ENCODE data around the gene XXYLT1. TPM values are rescaled to one million over a fixed set of nuclear protein-coding genes. Genes with fewer than 3 reads are reported as not detected.
A peak's percentile ranks its signal among the peaks of the same experiment; 100 is the strongest.

The XXYLT1 gene
- total RNA-seq, 4 donors from 2014 or later, result 14.1 to 23.7 (median 15.4) TPM

DNA sequence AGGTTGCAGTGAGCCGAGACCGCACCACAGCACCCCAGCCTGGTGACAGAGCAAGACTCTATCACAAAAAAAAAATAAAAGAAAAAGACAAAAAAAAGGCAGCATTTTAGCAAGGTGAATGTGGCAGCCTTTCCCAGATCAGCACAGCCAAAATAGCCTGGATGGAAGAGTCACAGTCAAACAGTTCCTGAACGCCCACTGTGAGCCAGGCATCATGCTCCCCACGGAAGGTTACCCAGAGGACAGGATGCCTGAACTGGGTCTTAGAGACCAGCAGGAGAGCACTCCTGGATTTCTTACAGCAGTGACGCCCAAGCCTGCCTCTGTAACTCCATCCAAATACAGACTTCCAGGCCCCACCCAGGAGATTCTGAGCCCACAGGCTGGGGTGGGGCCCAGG, 4.5 kb downstream of the XXYLT1 start:
- TF ChIP-seq POLR2A (IDR thresholded peaks at IDR 0.05) (no peak), CTCF (IDR thresholded peaks at IDR 0.05) (no peak)
- WGBS, 2 donors, result 72 to 86% methylated on average over 5 of the region's 5 CpGs
- DNase-seq, result no peak
- Histone ChIP-seq H3K9me3 (no peaks in the 10 kb centered on the region), H3K27me3 (no peaks in the 10 kb centered on the region), H3K36me3 (peaks cover 0 to 17% (median 0%) of the 10 kb centered on the region in 3 donors), H3K4me1 (peaks cover 14 to 42% (median 19%) of the 10 kb centered on the region in 3 donors), H3K4me3 (no peak overlapping the region), H3K27ac (no peak overlapping the region)
- intact Hi-C loops (cut with DNase I), result no loop called here

DNA sequence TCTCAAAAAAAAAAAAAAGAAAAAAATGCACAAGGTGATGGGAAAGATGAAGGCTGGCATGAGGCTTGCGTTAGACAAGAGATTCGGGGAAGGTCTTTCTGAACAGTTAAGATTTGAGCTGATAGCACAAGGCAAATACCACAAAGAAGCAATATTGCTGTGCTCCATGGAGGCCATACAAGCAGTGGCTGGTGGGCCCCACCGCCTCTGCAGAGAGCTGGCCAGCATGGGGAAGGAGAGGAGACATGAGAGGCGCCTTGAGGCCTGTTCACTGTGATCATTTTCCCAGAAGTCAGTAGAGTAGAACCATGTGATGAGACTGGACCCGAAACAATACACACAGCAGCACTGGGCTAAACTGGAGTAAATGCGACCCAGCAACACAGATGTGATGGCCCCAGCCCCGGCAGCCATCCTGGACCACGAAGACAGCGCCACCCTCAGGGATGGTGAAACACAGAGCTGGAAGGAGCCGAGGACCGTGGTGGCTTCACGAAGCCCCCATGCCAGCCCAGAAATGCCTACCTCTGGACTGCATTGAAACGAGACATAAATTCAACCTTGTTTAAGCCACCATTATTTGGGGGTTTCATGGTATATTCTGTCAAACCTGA, 5.5 kb downstream of the XXYLT1 start:
- H3K27me3 ChIP-seq, result no peaks in the 10 kb centered on the region
- H3K36me3 ChIP-seq, result peaks cover 0 to 17% (median 0%) of the 10 kb centered on the region in 3 donors
- 91 to 95% methylated on average over 11 of the region's 13 CpGs for WGBS, 2 donors
- no peak overlapping the region for H3K27ac ChIP-seq
- DNase-seq, result no peak
- no peaks in the 10 kb centered on the region for H3K9me3 ChIP-seq
- intact Hi-C loops (cut with DNase I), result no loop called here
- H3K4me1 ChIP-seq, result peaks cover 18 to 48% (median 23%) of the 10 kb centered on the region in 3 donors
- no peak overlapping the region for H3K4me3 ChIP-seq
- TF ChIP-seq CTCF (IDR thresholded peaks at IDR 0.05) (no peak), POLR2A (IDR thresholded peaks at IDR 0.05) (no peak)

- intact Hi-C loops (cut with DNase I), result loop anchor here (5.0 kb wide), 1 partner anchor 582 kb away; no protein-coding TSS in a partner anchor
- H3K36me3 ChIP-seq, result peaks cover 0 to 17% (median 0%) of the 10 kb centered on the region in 3 donors
- H3K27ac ChIP-seq, result peak overlapping the region in 2 of 4 donors; percentile 15 to 49
- 33 to 70% methylated on average over 7 to 8 of the region's 10 CpGs for WGBS, 2 donors
- DNase-seq, result no peak
- no peaks in the 10 kb centered on the region for H3K9me3 ChIP-seq
- H3K4me1 ChIP-seq, result peaks cover 11 to 45% (median 18%) of the 10 kb centered on the region in 3 donors
- no peak overlapping the region for H3K4me3 ChIP-seq
- no peak for TF ChIP-seq POLR2A (IDR thresholded peaks at IDR 0.05)
- no peak for TF ChIP-seq CTCF (IDR thresholded peaks at IDR 0.05)
- H3K27me3 ChIP-seq, result no peaks in the 10 kb centered on the region
Measured at GRCh38 chr3:195263925-195264600, 6.9 kb downstream of the XXYLT1 start.

GRCh38 chr3:195263193-195263924, 7.6 kb downstream of the XXYLT1 start:
- no peaks in the 10 kb centered on the region for H3K27me3 ChIP-seq
- no peaks in the 10 kb centered on the region for H3K9me3 ChIP-seq
- H3K4me3 ChIP-seq, result no peak overlapping the region
- 57 to 62% methylated on average over 6 to 11 of the region's 11 CpGs for WGBS, 2 donors
- intact Hi-C loops (cut with DNase I), result loop anchor here (5.0 kb wide), 1 partner anchor 581 kb away; no protein-coding TSS in a partner anchor
- no peak for DNase-seq
- peaks cover 0 to 17% (median 0%) of the 10 kb centered on the region in 3 donors for H3K36me3 ChIP-seq
- H3K4me1 ChIP-seq, result peaks cover 9 to 46% (median 22%) of the 10 kb centered on the region in 3 donors
- TF ChIP-seq CTCF (IDR thresholded peaks at IDR 0.05) (no peak), POLR2A (IDR thresholded peaks at IDR 0.05) (no peak)
- H3K27ac ChIP-seq, result peak overlapping the region in 2 of 4 donors; percentile 15 to 49
